K562 (cell line): ENCODE measurements around the gene PRKCE. TPM values are rescaled to one million over a fixed set of nuclear protein-coding genes. Genes with fewer than 3 reads are reported as not detected.

ENCODE experiments used
- ARID1B ChIP-seq: fragments of 450-650 bp; IDR thresholded peaks from 2 replicates; pipeline ENCODE4 v1.6.1; 2016; ENCODE audit warnings: antibody characterized with exemption, mild to moderate bottlenecking, inconsistent platforms
- CBX5 ChIP-seq: IDR thresholded peaks from 2 replicates; pipeline ENCODE4 v1.6.1; 2014; ENCODE audit warnings: low read depth, borderline replicate concordance
- E2F8 ChIP-seq: fragments of 450-650 bp; IDR thresholded peaks from 2 replicates; pipeline ENCODE4 v1.7.1; 2018; ENCODE audit warnings: mild to moderate bottlenecking, low read depth; ENCODE audit not compliant: partially characterized antibody
- EHMT2 ChIP-seq: fragments of 450-650 bp; IDR thresholded peaks from 2 replicates; pipeline ENCODE4 v1.6.1; 2018; ENCODE audit warnings: antibody characterized with exemption
- HINFP ChIP-seq: fragments of 450-650 bp; conservative IDR thresholded peaks from 2 replicates; pipeline ENCODE4 v1.6.1; 2016; ENCODE audit warnings: missing genetic modification characterization, low read depth, mild to moderate bottlenecking, control low read depth, missing compliant biosample characterization
- ID3 ChIP-seq, 2 experiments: fragments of 250-450 bp in 1 of 2; fragments of 450-650 bp in 1 of 2; sonication (Bioruptor Pico) in 1 of 2; IDR thresholded peaks; 2 replicates each; pipeline versions ENCODE4 v1.6.1 to v1.8.0; 2016 to 2021; ENCODE audit warnings: mild to moderate bottlenecking in 2 of 2, moderate library complexity in 2 of 2, missing compliant biosample characterization in 1 of 2, missing genetic modification characterization in 1 of 2
- MEF2A ChIP-seq: IDR thresholded peaks from 2 replicates; pipeline ENCODE4 v1.6.1; 2011; ENCODE audit warnings: low read depth, mild to moderate bottlenecking, low read length, moderate library complexity; ENCODE audit not compliant: control insufficient read depth
- NFRKB ChIP-seq: fragments of 450-650 bp; IDR thresholded peaks from 2 replicates; pipeline ENCODE4 v1.6.1; 2016; ENCODE audit warnings: low read depth
- RBM22 ChIP-seq: fragments of 200-400 bp; formaldehyde crosslinking; IDR thresholded peaks from 2 replicates; pipeline ENCODE4 v1.6.1; 2018; ENCODE audit warnings: low read length, low read depth; ENCODE audit not compliant: poor library complexity, severe bottlenecking
- TAL1 ChIP-seq: fragments of 450-650 bp; IDR thresholded peaks from 2 replicates; pipeline ENCODE4 v1.6.1; 2016; ENCODE audit warnings: mild to moderate bottlenecking
- TBP ChIP-seq: optimal IDR thresholded peaks from 2 replicates; pipeline ENCODE3; 2011; ENCODE audit warnings: low read depth, low read length, improper control_type of control experiment
- XRCC3 ChIP-seq: fragments of 450-650 bp; IDR thresholded peaks from 2 replicates; pipeline ENCODE4 v1.6.1; 2017; ENCODE audit warnings: mild to moderate bottlenecking, moderate library complexity
- ZKSCAN3 ChIP-seq: fragments of 250-450 bp; sonication (Bioruptor Pico); IDR thresholded peaks from 2 replicates; pipeline ENCODE4 v1.4.0; 2020
- ZNF318 ChIP-seq, 2 experiments: fragments of 450-650 bp; IDR thresholded peaks; 2 replicates each; pipeline ENCODE4 v1.6.1; 2016; ENCODE audit warnings: mild to moderate bottlenecking in 2 of 2, borderline replicate concordance in 1 of 2, low read depth in 1 of 2, moderate library complexity in 1 of 2
- ZNF347 ChIP-seq: fragments of 450-650 bp; formaldehyde crosslinking; IDR thresholded peaks from 2 replicates; pipeline ENCODE4 v1.4.0; 2020; ENCODE audit warnings: low read depth, mild to moderate bottlenecking, moderate library complexity
- ZNF79 ChIP-seq: fragments of 250-450 bp; sonication (Bioruptor Pico); IDR thresholded peaks from 2 replicates; pipeline ENCODE4 v1.4.0; 2020; ENCODE audit warnings: low read depth, mild to moderate bottlenecking, moderate library complexity
- polyA plus RNA-seq, 8 experiments: library from polyadenylated mRNA; depleted of rRNA in 4 of 8; stranded (reverse) in 5 of 8; unstranded in 3 of 8; fragments of >200 nt; fragmentation: Nextera tagmentation in 2 of 8; fragmentation: Illumina TruSeq in 1 of 8; extraction: Ambion mirVana in 2 of 8; extraction: Trizol in 1 of 8; gene quantifications; 2 replicates each; pipeline versions ENCODE4 v1.2.1 to v1.2.3, GENCODE V29; 2011 to 2014; ENCODE audit warnings: inconsistent platforms in 1 of 8, missing spikeins in 1 of 8
- total RNA-seq, 7 experiments: library from RNA; depleted of rRNA in 6 of 7; stranded (reverse); fragments of >200 nt in 6 of 7; fragmentation: Illumina TruSeq in 2 of 7; extraction: Trizol in 2 of 7; gene quantifications; 2 replicates each; pipeline versions ENCODE4 v1.2.1 to v1.2.3, GENCODE V29; 2011 to 2021; ENCODE audit warnings: low replicate concordance in 1 of 7

Gene PRKCE
- total and polyA plus RNA-seq, 9 of the 15 experiments (the other 6 are each of a cell fraction or from before 2014, with no cell fraction given) = 0.06 to 1.0 (median 0.22) TPM; not detected in 1

GRCh38 chr2:46225150-46225625 is 573.7 kb downstream of the PRKCE start (continued):
- TF ChIP-seq E2F8 = no peak
- 0 out of 2 replicates have a peak, but pooled peaks have one; percentile 4 for TF ChIP-seq EHMT2
- TF ChIP-seq ZNF79 (CRISPR knock-in tag) = no peak
- no peak for TF ChIP-seq ZNF318 (IDR thresholded peaks at IDR 0.05; ENCODE audit: borderline replicate concordance in 1 of 2, low read depth in 1 of 2)
- no peak for TF ChIP-seq NFRKB
- TF ChIP-seq TAL1 = no peak
- no peak for TF ChIP-seq TBP
- TF ChIP-seq HINFP (tag) = no peak
- TF ChIP-seq ZNF347 (CRISPR knock-in tag) = no peak
- no peak for TF ChIP-seq ID3 (CRISPR knock-in tag; IDR thresholded peaks at IDR 0.05)
- no peak for TF ChIP-seq ID3 (tag; IDR thresholded peaks at IDR 0.05)
- TF ChIP-seq ZKSCAN3 (CRISPR knock-in tag) = no peak
- no peak for TF ChIP-seq XRCC3
- TF ChIP-seq ARID1B = no peak
- no peak for TF ChIP-seq RBM22
- TF ChIP-seq MEF2A = no peak
- no peak for TF ChIP-seq CBX5
